KOPT-K1 (cell line): ENCODE data around the gene C3orf52.

Experiments used
- H3K27ac ChIP-seq: fragments of 200-600 bp; sonication (generic); 2 replicates; pipeline ENCODE4 v1.5.1; 2016; ENCODE audit warnings: antibody characterized with exemption, mild to moderate bottlenecking, low read depth, low read length; ENCODE audit not compliant: poor library complexity, severe bottlenecking
- H3K36me3 ChIP-seq: fragments of 200-600 bp; sonication (generic); 2 replicates; pipeline ENCODE4 v1.5.1; 2017; ENCODE audit warnings: antibody characterized with exemption, mild to moderate bottlenecking, low read length, moderate library complexity; ENCODE audit not compliant: insufficient read depth
- H3K9me3 ChIP-seq: fragments of 200-600 bp; sonication (generic); 2 replicates; pipeline ENCODE4 v1.5.1; 2017; ENCODE audit warnings: antibody characterized with exemption, low read length, mild to moderate bottlenecking; ENCODE audit not compliant: insufficient read depth, poor library complexity, severe bottlenecking

C3orf52 gene

DNA sequence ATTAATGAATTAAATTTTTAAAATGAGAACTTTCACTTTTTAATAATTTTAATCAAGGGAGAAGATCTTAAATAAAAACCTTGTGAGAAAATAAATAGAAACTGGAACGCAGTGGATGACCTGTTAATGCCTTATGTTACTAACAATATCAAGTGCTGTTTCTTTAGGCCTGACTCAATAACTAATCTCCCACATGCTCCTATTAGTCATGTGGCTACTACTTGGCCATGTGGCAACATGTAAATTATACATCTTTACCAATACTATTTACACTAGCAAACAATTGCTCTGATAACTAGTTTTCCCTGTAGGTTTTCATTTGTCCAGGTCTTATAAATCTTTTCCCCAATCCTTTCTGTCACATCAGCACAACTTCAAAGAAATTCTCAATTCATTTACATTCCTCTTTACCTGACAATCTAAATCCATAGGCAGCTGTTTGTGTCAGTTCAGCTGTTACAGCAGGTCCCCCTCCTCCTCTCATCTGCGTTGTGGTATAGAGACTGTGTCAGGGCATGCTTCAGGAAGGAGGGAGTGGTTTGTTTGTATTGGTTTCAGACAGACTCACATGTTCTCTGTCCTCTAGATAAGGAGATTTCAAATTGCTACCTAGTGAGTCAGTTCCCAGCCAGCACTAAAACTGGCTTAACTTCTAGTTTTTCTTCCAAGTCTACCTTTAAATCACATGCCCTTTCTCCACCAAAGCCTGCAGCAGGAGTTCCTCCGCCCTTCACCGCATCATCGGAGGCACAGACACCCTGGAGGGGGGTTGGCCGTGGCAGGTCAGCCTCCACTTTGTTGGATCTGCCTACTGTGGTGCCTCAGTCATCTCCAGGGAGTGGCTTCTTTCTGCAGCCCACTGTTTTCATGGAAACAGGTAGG is 11.3 kb upstream of the C3orf52 start:
- Histone ChIP-seq H3K9me3 (no peaks in the 10 kb centered on the region), H3K27ac (peak overlapping the region; percentile 54), H3K36me3 (no peaks in the 10 kb centered on the region)

DNA sequence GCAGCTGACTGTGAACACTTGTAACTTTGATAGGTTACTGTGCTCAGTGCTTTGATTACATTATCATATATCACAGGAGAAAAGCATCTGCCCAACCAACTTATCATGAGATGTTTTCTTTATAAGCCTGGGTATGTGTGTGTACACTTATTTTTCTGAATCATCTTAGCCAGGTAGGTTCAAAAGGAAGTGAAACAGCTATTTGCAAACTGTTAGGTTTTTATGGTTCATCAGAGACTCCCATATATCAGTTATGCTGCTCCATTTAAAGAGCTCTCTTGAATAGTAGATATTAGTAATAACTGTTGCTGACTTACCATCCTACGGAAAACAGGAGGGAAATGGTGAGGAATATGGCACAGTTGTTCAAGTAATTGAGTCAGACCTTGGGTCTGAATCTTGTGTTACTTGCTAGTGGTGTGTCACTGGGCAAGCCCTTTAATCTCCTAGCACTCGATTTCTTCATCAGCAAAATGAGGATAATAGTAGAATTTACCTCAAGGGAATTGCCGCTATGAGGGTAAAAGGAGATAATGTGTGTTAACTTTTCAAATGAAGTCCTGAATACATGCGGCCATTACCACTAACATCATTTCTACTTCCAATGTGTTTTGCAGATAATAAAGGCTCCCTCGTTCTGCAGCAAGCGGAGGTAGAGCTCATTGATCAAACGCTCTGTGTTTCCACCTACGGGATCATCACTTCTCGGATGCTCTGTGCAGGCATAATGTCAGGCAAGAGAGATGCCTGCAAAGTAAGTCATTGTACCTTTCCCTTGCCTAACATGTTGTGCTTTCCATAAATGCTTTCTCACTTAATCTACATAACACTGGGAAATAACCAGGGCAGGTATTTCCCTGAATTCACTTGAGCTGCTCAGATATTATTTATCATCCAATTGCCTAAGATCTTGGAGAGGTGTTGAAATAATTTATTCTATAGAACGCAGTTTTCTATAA is 7.8 kb upstream of the C3orf52 start:
- no peak overlapping the region for H3K27ac ChIP-seq
- H3K36me3 ChIP-seq, result no peaks in the 10 kb centered on the region

DNA sequence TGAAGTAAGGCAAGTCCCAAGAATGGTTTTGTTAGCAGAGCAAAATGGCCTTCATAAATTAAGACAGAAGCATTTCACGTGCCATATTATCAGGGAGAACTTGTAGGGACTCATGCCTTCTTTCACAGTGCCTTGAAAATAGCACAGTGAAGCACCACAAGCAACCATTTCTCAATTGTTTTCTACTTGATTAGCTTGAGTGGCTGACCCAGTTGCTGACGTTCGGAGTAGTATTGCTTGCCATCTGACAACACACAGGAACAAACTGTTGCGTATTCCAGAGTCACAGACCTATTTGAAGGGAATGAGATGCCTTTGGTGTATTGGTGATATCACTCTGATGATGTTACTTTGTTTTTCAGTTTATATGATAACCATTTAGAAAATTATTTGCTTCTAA is 3.0 kb upstream of the C3orf52 start:
- Histone ChIP-seq H3K9me3 (no peaks in the 10 kb centered on the region), H3K27ac (no peak overlapping the region), H3K36me3 (no peaks in the 10 kb centered on the region)

More for the DNA sequence above, 7.8 kb upstream of the C3orf52 start:
- no peaks in the 10 kb centered on the region for H3K9me3 ChIP-seq

DNA sequence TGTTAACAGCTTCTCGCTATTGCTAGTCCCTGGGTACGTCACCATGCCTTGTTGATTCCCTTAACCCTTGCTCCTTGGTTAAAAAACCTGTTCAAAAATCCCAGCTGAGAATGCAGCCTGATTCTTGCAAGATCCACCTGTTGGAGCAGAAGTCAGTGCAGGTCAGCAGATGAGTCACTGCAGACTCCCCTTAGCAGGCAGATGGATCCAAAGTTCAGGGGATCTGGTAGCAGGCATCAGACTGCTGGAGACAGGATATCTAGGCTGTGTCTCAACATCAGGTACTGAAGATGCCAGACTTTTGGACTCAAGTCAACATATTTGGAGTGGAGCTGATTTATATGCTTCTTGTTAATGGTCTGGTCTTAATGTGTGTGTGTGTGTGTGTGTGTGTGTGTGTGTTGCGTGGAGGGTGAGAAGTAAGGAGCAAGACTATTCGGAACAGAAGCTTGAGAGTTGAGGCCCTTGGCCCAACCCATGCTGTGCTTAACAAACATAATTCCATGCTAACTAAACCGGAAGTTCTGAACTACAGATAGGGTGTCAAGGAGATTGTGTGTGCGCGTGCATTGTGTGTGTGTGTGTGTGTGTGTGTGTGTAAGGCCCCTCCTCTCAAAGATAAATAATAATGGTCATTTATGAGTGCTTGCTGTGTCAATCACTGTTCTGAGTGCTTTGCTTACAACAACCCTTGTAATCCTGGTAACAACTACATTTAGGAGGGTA is 1.0 kb upstream of the C3orf52 start:
- no peaks in the 10 kb centered on the region for H3K36me3 ChIP-seq
- H3K27ac ChIP-seq, result no peak overlapping the region
- no peaks in the 10 kb centered on the region for H3K9me3 ChIP-seq

DNA sequence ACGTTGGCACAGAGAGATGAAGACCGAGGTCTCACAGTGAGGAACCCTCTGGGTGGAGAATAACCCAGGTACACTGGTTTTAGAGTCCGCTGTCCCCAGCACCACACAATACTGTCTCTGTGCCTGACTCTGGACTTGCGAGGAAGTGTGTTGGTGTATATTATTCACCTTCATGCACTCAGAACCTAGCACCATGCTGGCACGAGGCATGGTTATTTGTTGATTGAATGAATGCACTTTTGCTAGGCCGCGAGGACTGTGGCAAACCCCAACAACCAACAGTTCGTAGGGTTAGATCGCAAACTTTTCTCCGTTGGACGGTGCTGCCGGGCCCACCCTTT is 484 bp upstream of the C3orf52 start:
- H3K9me3 ChIP-seq, result no peaks in the 10 kb centered on the region
- no peak overlapping the region for H3K27ac ChIP-seq
- H3K36me3 ChIP-seq, result no peaks in the 10 kb centered on the region

DNA sequence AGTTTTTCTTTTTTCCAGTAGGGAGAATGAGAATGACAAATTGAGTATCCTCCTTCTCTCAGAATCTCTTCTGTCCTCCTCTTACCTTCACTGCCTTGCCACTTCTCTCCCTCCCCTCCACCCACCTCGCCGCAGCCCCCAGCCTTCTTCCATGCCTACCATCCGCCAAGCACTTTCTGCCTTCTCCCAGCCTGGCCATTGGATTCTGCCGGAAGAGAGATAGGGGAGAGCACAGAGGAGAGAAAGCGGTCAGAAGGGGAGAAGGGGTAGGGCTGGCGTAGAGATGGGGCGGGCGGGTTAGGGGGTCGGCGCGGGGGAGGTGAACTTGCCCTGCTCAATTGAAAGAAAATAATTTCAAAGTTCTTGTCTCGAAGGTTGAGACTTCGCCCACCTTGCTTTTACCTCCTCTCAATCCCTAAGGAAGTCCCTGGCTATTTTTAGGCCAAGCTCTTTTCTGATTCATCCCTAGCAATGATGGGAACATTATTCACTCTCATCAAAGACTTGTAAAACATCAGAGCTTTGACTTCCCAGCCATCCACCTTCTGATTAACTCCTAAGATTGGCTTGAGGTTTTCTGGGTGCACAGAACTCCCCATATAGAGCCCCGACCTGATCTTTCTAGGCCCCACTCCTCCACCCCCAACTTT is 811 bp downstream of the C3orf52 start:
- no peaks in the 10 kb centered on the region for H3K36me3 ChIP-seq
- no peaks in the 10 kb centered on the region for H3K9me3 ChIP-seq
- H3K27ac ChIP-seq, result no peak overlapping the region

DNA sequence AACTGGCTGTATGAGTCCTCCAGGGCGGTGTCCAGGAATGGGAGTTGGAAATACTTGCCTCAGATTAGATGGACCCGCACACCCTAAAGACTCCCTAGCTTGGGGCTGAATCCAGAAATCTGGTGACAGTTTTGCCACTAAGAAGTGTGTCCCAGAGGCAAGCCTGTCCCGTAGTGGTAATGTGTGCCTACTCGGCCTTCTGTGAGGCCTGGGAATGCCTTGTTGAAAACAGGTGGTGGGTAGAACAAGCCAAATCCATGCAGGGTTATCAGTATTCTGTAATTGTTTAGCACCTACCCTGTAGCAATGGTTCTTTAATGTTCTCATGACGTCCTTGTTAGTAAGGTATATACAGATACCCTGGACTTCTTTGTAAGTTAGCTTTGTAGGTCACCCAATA is 1.6 kb downstream of the C3orf52 start:
- Histone ChIP-seq H3K9me3 (no peaks in the 10 kb centered on the region), H3K36me3 (no peaks in the 10 kb centered on the region), H3K27ac (no peak overlapping the region)

DNA sequence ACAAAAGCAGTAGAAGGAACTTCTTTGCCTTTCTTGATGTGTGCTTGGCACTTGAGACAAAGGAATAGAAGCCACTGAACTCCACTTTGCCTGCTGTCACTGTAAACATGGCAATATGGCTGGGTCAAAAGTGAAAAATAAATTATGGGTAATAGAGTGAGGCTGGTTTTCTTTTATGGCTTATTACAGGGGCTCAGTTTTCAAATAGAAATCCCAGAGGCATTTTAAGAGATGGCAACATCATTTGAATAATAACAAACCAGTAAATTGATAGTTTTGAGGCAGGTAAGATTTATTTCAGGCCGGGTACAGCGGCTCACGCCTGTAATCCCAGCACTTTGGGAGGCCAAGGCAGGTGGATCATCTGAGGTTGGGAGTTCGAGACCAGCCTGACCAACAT is 2.8 kb downstream of the C3orf52 start:
- Histone ChIP-seq H3K27ac (no peak overlapping the region), H3K9me3 (no peaks in the 10 kb centered on the region), H3K36me3 (no peaks in the 10 kb centered on the region)

DNA sequence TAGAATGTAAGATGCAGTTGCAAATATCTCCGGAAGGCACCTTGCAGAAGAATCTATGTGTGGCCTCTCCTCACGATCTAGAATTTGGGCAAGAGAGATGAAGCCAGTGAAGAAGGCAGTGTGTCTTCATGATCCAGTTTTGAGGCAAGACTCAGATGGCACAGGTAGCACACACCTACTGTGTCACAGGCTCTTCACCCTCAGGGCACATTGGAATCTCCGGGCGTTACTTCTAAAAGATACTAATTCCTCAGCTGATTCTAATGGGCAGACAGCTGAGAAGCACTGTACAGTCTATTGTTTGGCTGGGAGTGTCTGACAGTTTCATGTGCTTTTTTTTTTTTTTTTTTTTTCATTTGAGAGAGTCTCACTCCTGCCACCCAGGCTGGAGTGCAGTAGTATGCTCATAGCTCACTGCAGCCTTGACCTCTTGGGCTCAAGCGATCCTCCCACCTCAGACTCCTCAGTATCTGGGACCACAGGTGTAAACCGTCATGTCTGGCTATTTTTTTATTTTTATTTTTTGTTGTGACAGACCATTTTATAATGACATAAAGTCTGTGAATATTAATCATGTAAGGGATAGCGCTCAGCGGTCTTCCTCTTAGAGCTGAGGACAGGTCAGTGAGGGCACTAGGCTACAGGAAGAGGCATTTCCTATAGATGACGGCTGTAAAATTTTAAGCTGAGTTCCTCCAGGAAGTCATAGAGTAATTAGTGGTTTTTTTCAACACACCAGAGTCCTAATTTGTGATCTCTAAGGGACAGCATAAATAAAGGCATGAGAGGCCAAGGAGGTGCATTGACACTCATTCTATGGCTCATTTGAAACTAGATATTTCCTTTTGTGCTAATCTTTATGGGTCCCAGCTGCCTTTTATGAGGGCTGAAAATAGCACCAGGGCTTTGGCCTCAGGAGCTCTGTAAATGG is 4.0 kb downstream of the C3orf52 start:
- H3K9me3 ChIP-seq, result no peaks in the 10 kb centered on the region
- no peaks in the 10 kb centered on the region for H3K36me3 ChIP-seq
- peak overlapping the region; percentile 1 for H3K27ac ChIP-seq

DNA sequence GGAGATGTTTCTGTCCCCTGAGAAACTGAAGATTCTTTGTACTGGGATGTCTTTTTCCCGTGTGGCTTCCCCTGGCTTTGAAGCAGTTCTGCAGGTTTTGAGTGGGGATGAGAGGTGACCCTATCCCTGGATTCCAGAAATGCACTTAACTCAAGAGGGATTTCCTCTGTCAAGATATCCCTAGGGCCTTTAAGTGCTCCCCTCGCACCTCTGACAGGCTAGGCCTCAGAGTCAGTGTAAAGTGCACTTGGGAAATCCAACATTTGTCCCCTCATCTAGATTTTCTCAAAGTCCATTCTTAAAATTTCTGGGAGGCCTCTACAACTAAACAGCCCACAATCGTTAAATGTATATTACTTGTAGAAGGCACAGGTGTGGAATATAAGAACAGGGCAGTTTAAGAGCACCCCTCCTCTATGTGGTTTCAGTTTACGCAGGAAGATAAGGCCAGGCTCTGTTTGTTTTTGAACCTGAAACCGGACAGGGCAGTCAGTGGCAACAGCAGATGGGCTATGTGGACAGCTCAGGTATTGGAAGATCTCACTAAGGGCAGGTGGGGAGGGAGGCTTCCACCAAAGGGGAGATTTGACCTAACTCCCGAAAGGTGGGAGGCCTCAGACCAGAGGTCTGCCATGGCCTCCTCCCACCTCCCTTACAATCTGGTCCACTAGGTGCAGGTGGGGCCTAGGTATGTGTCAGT is 4.8 kb downstream of the C3orf52 start:
- Histone ChIP-seq H3K9me3 (no peaks in the 10 kb centered on the region), H3K36me3 (no peaks in the 10 kb centered on the region), H3K27ac (peak overlapping the region; percentile 1)

DNA sequence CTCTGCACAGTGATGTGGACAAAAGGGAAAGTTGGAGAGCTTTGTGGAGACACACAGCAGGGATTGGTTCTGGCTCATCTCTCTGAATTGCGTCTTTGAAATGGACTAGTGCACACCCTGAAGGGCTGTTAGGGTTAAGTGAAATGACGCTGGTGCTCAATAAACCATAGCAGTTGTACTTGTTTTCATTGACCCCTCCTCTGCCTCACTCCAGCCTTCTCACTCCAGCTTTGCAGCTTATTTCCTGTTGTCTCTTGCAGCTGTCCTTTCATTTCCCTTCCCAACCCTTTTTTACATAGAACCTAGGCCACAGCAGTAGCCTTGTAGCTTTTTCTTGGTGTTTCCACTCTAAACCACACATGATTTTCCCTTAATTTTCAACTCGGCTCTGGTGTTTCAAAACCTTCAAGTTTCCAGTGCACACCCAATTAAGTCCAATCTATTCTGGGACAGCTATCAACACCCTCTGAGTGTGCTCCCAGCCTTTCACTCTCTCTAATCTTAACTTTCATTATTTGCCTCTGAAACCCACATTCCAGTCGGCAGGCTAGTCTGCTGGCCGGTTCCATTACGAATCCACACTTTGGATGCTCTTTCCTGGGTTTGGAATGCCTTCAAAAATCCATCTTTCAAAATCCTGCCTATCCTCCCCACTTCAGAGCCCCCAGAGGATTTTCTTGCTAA is 6.4 kb downstream of the C3orf52 start:
- H3K36me3 ChIP-seq, result no peaks in the 10 kb centered on the region
- H3K27ac ChIP-seq, result no peak overlapping the region
- H3K9me3 ChIP-seq, result no peaks in the 10 kb centered on the region

DNA sequence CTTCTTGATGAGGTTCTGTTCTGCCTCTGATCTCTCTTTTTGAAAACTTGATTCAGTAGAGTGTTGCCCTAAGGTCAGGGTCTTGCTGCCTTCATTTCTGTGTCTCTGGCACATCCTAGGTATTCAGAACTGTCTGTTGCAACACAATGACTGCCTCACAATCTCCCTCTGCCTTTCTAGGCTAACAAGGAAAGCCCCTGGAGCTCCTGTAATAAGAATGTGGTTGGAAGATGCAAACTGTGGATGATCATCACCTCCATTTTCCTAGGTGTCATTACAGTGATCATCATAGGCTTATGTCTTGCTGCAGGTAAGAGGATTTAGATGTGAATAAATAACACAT is 7.0 kb downstream of the C3orf52 start:
- Histone ChIP-seq H3K27ac (no peak overlapping the region), H3K36me3 (no peaks in the 10 kb centered on the region), H3K9me3 (no peaks in the 10 kb centered on the region)

DNA sequence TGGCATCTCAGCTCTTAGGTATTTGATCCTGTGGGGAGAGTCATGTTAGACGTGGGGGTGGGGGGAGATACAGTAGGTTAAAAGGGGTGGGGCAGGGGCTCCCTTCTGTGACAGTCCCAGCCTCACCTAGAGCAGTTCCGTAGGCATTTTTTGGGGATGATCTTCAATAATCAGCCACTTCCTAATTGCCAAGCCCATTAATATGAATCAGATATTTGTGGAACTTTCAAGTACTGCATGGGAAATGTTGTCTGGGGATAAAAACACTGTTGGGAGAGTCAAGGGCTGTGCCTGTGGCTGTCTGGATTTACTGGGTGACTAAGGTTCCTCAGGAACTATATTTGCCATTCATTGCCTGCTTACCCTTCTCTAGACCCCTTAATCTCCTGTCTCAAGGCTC is 9.5 kb downstream of the C3orf52 start:
- Histone ChIP-seq H3K36me3 (no peaks in the 10 kb centered on the region), H3K27ac (no peak overlapping the region), H3K9me3 (no peaks in the 10 kb centered on the region)
